Activated CD4-positive, CD25-positive, alpha-beta regulatory T cell (primary cell): ENCODE measurements around the gene FRMD3.

ENCODE experiments used
- DNase-seq, 4 experiments: peaks; one replicate each; lab custom pipeline; 2025; lab: John Stamatoyannopoulos, UW

The FRMD3 gene

DNA sequence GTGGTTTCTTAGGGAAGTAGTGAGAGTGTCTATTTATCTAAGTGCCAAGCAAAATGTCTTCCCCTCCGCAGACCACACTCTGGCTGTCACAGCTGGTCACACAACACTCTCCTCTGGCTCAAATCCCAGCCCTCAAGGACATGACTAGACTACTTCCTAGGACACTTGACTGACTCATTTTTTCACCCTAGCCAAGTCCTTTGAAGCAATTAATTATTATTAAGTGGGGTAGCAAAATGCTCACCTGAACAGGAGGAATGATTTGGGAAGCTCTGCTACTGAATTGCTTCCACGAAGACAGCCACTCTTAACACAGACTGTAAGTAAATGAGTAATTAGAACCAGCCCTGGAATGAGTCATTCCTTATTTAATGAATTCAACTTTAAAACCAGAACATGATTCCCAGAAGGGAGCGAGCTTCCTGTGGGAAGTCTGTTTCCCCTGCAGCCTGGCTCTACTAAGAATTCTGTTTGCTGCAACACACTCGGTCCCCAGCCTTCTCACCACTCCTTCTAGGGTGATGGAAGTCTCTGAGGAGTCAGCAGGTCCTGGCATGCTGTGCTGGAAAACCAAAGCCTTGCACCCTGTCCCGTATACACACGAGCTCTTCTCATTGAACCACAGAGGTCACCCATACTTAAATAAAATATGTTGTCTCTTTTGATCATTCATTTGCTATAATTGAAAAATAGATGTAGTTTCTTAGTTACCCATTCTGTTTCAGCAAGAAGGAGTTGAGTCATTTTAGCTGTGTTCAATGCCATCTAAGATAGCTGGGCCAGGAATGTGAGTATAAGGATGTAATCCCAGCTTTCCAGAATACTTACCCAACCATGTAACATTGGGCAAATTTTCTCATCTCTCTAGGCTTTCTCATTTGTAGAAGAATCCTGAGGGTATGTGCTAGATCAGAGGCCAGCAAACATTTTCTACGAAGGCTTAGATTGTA lies 256.6 kb downstream of the FRMD3 start:
- DNase-seq, result no peak

DNA sequence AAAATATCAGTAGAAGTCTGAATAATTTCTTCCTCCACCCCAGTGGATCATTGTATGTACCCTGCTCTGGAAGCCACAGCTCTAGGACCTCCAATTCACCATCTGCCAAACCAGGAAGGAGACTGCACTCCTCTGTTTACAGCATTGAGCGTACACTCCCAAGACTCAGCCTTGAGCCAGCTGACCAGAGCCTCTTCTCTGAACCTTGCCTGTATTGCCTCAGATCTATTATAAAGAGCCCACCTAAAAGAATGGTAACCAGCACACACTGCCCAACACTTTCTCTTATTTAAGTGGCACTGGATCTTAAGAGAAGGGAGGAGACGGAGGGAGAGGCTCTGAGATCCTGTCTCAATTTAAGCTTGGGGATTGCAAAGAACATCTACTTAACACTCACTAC lies 257.4 kb downstream of the FRMD3 start:
- no peak for DNase-seq

DNA sequence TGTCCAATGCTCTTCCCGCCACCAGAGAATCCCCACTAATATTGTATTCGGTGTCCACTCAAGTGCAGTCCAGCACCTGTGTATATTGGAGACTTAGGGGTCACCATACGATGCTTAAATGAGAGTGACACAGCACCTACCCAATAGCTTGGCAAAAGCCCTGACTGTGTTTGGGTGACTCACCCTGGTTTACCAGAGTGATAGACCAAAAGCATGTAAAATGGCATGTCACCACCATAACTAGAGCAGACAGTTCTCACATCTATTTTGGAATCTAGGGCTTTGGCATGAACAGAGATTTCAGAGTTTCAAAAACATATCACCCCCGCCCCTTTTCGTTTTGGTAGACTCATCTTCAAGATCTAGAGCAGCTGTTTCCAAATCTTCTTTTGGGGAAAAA lies 257.9 kb downstream of the FRMD3 start:
- DNase-seq, result no peak

DNA sequence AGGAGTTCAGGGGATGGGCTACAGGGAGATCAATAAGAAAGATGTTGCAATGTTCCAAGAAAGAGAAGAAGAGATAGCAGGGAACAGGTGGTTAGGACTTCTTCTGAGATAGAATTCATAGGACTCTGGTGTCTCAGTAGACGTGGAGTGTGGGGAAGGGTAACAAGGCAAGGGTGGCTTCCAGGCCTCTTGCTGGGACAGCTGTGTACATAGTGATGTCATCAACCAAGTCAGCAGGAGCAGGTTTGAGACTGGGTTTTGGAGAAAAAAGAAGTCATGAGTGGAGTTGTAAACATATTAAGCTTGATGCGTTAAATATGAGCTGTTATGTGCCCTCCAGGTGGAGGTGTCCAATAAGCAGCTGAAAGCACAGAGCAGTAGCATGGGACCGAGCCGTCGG lies 263.4 kb downstream of the FRMD3 start:
- no peak for DNase-seq

DNA sequence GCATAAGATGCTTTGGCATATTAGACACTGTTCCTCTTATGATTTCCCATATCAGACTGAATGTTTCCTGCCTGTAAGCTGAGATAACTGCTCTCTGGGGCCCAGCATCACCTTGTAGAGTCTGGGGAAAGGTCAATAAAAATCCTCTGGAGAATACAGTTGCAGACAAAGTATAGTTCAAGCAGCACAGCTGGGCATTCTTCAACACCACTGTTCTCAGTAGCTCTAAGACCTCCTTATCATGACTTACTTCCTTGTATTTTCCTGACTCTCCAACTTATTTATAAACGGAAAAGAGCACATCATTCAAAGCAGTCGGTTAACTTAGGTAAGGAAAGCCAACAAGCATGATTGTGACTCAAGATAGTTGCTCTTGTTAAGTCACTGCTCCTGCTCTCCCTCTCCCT lies 266.5 kb downstream of the FRMD3 start:
- no peak for DNase-seq

DNA sequence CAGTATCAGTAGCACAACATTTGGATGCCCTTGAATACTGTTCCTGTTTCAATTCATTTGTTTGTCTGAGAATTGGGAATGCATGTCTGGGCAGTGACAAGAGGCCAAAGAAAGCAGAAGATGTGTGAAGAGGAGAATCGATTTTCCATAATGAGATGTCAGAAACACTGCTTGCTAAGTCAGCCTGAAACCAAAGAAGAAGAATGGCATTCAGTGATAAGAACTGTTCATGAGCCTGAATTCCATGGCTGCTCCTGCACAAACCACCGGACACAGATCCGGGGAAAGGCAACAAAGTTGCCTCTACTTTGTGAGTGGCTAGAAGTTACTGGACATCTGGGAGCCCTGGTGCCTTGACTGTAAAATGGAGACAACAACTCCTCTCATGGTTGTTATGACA lies 268.1 kb downstream of the FRMD3 start:
- no peak for DNase-seq

DNA sequence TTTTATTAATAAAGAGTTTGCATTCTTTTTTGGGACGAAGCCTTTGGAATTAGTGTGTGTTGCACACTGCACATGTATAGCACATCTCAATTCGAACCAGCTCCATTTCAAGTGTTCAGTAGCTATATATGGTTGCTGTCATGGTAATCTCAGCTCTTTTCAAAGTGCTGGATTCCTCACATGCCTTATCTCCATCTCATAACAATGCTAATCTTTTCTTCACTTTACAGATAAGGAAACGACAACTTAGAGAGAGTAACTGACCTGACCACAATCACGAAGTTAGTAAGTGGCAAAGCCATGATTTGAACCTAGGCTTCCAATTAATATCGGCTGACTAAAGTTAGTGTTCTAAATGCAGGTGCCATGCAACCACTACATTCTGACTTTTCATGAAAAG lies 270.5 kb downstream of the FRMD3 start:
- no peak for DNase-seq

DNA sequence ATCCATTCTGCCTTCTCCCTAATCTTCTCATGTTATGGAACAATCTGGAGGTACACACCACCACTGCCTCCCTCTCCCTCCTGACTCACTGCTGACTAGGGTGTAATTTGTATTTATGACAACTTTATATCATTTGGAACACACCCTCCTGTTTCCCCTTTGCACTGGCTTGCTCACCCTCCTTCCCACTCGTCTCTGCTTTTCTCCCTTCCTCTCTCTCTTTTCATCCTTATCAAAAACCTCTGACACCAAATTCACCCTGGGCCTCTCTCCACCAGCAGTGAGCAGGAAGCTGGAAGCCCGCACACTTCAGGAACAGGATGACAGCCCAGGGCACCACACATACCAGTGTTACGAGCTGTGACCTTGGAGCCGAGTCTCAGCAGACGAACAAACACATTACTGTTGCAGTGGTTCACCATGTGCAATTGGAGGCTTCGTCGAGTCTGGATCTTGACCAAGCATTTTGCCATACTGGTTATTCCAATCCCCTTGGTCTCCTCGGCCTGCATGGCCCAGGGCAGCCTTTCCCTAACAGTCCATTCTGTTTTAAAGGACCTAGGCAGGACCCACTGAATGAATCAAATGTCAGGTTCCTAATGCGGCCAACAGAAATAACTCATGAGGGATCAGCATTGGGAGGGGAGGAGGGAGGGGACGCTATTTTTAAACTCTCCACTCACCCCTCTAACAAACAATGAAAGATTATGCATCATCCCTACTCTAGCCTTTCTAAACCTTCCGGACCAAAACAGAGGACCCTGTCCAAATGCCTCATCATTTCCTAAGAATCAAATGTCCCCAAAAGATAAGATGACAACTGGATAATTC lies 271.3 kb downstream of the FRMD3 start:
- no peak for DNase-seq

DNA sequence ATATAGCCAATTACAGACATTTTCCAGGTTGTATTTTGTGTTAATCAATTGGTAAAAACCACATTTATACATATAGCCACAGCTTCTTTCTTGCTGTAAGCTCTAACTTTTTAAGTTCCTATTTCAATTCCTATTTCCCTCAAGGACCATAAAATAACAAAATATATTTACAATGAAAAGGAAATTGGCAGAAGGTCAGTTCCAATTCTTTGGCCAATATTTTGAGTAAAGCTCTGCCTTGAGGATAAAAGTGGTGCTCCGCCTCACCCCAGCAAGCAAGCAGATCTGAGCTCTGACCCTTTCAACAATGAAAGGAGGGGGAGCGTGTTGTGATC lies 271.9 kb downstream of the FRMD3 start:
- no peak for DNase-seq

DNA sequence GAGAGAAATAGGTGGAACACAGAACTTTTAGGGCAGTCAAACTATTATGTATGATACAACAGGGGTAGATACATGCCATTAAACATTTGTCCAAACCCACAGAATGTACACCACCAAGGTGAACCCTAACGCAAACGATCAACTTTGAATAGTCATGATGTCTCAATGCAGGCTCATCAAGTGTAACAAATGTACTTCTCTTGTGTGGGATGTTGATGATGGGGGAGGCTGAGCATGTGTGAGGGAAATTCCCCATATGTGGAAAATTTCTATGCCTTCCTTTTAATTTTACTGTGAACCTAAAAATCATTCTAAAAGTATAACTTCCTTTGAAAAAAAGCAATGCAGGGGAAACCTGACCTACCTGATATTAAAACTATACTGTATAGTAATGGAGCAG lies 273.9 kb downstream of the FRMD3 start:
- DNase-seq, result no peak

DNA sequence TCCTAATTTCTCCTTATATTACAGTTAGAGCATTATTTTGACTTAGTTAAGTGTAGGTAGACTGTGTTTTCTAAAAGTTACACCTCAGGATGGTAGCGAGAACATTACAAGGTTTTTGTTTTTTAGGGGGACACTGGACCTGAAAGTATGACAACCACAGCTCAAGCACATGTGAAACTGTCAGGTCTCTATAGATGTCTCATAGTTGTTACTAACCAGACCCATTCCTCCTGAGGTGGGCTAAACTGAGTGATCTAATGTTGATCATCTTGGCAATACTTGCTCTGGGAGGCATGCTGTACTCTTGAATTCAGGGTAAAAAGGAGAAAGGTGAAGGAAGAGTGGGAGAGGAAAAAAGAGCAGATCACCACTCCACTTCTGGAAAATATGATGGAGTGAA lies 278.6 kb downstream of the FRMD3 start:
- no peak for DNase-seq

DNA sequence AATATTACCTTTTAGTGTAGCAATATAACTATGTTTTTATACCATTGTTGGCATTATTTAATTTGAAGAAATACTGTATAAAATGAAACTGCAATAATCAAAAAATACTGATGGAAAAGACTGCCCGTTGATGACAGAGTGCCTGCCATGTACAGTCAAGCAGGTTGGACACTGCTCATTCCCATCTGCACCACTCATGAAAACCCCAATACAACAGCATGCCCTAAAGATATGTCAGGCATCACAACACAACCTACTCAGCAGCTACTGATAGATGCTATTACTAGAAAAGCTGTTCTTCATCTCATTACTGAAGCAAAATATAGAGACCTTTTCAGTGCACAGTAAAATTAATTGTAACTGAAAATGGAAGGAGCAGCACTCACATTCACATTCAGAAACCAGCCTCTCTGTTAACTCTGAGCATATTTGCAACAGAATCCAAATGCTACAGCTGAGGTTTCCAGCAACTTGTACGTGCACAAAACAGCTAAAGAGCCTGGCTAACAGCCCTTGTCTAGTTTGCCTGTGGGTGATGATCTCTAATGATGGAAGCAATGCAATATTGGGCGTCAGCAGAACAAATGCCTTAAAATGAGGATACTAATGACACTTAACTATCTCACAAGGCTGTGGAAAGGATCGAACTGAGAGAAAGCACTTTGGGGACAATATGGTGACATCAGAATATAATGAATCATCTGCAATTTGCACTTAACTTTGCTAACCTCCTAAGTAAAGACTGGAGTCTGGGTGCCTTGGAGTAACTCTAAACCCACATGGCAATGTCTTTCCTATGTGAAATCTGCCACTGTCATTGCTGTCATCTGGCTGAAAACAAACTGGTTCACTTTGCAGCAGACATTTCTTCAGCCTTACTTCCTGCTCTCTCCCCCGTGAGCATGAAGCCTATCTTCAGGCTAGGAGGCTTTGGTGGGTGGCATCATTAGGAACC lies 280.0 kb downstream of the FRMD3 start:
- DNase-seq, result no peak

DNA sequence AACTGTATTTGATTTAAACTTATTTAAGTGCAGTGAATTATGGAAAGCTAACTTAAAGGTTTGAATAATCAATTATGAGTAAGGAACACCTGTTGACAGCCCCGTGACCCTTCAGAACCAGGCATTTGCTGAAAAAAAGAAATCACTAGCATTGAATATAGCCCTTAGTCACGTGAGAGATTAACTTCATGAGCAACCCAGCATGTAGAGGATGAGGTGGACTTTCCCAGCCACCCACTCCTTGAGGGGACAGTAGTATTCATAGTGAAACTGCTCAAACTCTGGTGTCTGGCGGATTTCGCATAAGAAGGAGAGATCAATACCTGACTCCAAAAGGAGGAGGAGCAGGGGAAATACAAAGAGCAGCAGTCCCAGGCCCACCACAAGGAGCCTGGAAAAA lies 290.5 kb downstream of the FRMD3 start:
- DNase-seq, result no peak

DNA sequence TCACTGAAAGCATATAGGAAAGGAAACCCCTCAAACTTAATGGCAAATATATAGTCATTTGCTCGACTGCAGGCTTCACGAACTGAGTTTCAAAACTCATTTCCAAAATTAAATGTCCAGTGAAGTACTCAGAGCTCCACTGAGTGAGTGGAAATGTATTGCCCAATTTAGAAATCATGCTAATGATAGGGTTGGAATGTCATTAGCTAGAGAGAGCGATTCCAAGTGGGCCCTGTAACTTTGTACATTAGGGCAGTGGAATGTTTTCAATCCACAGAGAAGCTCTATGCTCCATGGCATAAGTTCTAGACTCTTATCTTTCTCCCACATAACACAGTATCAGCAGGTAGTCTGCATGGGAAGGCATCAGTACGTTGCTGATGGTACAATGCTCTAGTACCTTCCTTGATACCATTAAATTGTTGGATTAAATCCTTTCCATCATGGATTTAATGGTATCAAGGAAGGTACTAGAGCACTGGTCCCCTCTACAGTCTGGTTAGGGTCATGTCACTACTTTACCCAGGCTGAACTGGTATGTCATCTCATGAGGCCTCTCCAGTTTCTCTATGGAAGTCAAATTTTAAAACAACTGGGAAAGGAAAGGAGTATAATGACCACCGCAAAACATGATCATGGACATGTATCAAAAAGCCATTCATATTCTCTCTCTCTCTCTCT lies 292.1 kb downstream of the FRMD3 start:
- DNase-seq, result no peak

DNA sequence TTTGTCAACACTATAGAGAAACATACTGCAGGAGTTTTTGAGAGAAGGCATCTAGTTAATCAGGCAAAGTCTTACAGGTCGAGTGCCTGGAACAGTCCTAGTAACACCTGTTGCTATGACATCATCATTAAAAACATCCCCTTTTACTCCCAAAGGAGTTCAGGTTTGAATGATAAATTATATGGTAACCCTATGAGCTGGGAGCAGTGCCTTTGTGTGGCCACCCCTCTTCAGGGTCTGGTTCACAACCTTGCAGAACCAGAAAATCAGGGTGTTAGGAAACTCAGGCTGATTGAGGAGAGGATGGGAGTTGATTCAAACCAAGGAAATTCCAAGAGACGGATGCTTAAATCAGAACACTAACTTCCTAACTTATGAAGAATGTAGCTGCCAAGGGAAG lies 296.1 kb downstream of the FRMD3 start:
- DNase-seq, result no peak

DNA sequence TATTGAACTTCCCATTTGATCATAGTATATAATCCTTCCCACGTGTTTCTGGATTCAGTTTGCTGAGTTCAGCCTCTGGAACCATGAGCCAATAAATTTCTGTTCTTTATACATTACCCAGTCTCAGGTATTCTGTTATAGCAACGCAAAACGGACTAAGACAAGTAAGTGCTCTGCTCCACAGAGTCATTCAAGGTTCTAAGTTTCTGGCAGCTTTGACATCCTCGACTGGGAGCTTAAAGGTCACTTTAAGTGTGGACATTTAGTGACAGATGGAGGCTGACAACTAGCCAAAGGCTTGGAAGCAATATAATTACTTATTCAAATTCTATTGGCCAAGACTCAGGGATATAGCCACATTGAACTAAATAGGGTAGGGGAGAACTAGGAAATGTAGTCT lies 297.5 kb downstream of the FRMD3 start:
- DNase-seq, result no peak

DNA sequence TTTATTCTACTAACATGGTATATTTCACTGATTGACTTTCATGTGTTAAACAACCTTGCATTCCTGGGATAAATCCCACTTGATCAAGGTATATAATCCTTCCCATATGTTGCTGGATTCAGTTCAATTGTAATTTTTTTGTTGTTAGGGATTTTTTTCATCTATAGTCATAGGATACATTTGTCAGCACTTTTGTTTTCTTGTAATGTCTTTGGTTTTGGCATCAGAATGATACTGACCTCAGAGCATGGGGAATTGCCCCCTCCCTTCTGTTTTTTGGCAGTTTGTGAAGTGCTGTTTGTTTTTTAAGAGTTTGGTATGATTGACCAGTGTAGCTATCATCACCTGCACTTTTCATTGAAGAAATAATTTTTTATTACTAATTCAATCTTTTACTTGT lies 298.5 kb downstream of the FRMD3 start:
- no peak for DNase-seq

DNA sequence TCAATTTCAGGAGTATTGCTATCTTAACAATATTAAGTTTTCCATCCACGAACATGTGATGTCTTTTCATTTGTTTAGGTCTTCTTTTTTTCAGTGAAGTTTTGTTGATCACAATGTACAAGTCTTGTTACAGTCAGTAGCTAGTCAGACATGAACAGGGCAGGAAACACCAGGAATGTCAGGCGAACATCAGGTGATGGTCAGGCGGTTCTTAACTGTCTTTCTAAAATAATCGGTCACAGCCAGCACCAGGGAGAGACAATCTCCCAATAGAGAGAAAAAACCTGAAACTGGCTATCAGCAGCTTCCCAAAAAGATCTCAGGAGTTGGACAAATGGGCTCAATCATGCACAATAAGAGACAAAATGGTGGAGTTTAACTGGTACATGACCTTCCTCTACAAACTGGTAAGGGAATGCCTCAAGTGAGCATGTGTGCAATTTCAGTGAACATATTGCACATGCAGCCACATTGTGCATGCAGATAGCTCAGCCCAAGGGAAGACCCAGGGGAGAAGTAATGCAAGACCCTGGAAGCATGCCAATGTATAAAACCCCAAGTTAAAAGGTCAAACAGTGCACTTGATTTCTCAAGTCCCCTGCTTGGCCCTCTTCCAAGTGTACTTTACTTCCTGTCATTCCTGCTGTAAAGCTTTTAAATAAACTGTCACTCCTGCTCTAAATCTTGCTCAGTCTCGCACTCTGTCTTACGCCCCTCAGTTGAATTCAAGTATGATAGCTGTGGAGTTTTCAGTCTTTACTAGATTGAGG lies 299.1 kb downstream of the FRMD3 start:
- no peak for DNase-seq

DNA sequence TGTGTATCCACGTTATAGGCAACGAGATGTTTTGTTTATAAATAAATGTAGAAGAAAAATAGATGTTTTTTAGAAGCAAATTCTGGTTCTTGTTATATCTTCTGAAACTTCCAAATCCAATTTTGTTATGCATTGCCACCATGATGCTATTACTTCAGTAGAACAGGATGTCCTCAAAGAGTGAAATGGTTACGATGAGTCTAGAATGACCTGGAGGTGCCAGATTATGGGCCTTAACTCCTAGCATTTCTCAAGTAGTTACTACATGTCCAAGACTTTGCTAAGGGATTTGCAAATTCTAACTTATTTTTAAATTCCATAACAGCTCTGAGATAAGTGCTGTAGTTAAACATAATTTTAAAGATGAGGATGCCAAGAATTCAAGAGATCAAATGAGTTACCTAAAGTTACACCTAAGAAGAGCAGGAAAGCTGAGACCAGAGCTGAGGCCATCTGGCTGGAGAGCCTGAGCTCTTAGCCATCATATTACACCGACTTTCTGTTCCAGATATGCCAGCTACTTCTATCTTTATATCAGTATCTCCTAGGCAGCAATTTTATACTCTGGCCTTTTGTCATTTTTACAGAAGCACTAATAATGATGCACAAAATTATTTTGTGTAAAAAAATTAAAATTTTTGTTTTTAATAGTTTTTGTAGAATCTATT lies 302.0 kb downstream of the FRMD3 start:
- DNase-seq, result no peak

DNA sequence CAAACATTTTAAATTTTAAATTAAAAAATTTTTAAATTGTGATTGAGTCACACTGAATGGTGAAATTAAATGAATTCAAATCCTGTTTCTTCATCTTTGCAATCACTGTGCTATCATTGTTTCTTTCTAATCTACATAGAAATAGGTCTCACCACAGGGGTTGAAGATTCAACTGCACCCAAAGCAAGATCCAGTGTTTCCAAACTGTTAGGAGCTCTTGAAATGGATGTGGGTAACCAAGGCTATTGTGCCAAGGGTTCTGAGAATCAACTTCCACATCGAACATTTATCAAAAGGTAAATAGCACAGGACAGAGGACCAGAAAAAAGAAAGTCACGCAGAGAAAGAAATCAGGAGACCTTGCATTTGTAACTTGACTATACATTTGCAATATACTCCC lies 302.7 kb downstream of the FRMD3 start:
- no peak for DNase-seq
